ENCODE results near the gene MLLT1.

Gene MLLT1

DNA sequence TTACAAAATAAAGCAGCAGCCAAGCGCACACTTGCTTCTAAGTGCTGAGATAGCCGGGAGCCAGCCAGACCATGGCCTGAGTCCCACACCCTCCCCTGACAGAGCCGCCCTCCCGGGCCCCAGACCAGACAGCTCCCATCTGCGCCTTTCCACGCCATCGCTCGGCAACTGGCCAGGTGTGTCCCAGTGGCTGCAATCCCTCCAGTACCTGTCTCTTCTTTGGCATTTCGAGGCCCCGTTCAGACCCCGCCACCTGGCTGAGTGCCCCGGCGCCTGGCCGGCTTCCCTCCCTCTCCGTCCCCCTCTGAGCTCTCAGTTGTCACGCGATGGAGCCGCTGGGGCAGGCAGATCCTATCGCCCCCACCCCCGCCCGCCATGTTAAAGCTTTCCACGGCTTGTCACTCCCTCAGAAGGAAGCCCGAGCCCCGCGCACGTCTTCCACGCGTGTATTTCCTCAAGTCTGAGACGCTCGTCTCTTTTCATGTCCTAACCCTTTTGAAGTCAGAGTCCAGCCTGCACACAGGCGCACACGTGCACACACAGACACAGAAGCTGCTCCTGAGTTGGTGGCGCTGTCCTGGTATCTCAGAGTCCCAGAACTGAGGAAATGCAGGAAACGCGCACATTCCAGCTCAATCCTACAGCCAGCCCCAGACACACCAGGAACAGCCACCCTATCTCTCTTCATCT is 7.9 kb downstream of the MLLT1 start:
- no peaks in the 10 kb centered on the region for H3K9me2 ChIP-seq (replicated peaks; ENCODE audit: low read depth, low read length)
- H3K27me3 ChIP-seq (ENCODE audit: insufficient read depth, low read length, poor library complexity, severe bottlenecking), result no peaks in the 10 kb centered on the region
- TF ChIP-seq EZH2phosphoT487 (IDR thresholded peaks at IDR 0.05; ENCODE audit: borderline replicate concordance), result no peak
- TF ChIP-seq, protein P1, sequence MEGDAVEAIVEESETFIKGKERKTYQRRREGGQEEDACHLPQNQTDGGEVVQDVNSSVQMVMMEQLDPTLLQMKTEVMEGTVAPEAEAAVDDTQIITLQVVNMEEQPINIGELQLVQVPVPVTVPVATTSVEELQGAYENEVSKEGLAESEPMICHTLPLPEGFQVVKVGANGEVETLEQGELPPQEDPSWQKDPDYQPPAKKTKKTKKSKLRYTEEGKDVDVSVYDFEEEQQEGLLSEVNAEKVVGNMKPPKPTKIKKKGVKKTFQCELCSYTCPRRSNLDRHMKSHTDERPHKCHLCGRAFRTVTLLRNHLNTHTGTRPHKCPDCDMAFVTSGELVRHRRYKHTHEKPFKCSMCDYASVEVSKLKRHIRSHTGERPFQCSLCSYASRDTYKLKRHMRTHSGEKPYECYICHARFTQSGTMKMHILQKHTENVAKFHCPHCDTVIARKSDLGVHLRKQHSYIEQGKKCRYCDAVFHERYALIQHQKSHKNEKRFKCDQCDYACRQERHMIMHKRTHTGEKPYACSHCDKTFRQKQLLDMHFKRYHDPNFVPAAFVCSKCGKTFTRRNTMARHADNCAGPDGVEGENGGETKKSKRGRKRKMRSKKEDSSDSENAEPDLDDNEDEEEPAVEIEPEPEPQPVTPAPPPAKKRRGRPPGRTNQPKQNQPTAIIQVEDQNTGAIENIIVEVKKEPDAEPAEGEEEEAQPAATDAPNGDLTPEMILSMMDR (conservative IDR thresholded peaks at IDR 0.05; ENCODE audit: low read length), result no peak
- peaks cover 96% of the 10 kb centered on the region for H3K79me2 ChIP-seq (ENCODE audit: insufficient read depth, low read length)
- H3K4me1 ChIP-seq (ENCODE audit: insufficient read depth, low read length, poor library complexity, severe bottlenecking), result peaks cover 20% of the 10 kb centered on the region
- no peak overlapping the region for H3K4me3 ChIP-seq (ENCODE audit: low read length, poor library complexity, severe bottlenecking)
- H4K20me1 ChIP-seq (ENCODE audit: insufficient read depth, low read length, poor library complexity, severe bottlenecking), result peaks cover 52% of the 10 kb centered on the region
- peaks cover 35% of the 10 kb centered on the region; the same call in 1 of the 2 replicates for H3K36me3 ChIP-seq (ENCODE audit: insufficient read depth, low read length)
- H3F3A ChIP-seq (ENCODE audit: low read depth), result no peaks in the 10 kb centered on the region
- H2AFZ ChIP-seq (ENCODE audit: low read length), result no peak overlapping the region
- H3K9ac ChIP-seq (ENCODE audit: low read depth, low read length, poor library complexity, severe bottlenecking), result no peak overlapping the region
- no peaks in the 10 kb centered on the region for H3K9me3 ChIP-seq (ENCODE audit: insufficient read depth, low read depth, low read length)
- H3K4me2 ChIP-seq (ENCODE audit: low read depth, low read length, poor library complexity, severe bottlenecking), result no peak overlapping the region

DNA sequence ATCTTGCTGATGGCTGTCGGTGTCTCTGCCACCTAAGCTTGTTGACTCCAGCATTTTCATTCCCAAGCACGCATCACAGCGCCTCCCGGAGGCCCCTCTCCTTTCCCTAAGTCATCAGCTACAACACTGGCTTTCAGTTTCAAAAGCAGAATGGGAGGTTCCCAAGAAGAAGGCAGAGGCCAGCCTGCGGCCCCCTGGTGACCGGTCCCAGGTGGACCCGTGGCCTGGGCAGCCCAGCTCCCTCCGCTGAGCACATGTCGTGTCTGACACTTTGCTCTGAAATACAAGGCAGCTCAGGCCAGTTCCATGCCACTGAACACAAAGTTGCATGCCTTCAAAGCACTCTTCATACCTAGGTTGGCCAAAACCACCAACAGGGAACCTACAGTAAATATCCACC is 8.5 kb downstream of the MLLT1 start:
- no peak overlapping the region for H3K4me2 ChIP-seq (ENCODE audit: low read depth, low read length, poor library complexity, severe bottlenecking)
- TF ChIP-seq, protein P1 (conservative IDR thresholded peaks at IDR 0.05; ENCODE audit: low read length), result peak; percentile 28; the same call in 1 of the 2 replicates
- TF ChIP-seq EZH2phosphoT487 (IDR thresholded peaks at IDR 0.05; ENCODE audit: borderline replicate concordance), result no peak
- peaks cover 45% of the 10 kb centered on the region for H4K20me1 ChIP-seq (ENCODE audit: insufficient read depth, low read length, poor library complexity, severe bottlenecking)
- no peaks in the 10 kb centered on the region for H3F3A ChIP-seq (ENCODE audit: low read depth)
- no peaks in the 10 kb centered on the region for H3K27me3 ChIP-seq (ENCODE audit: insufficient read depth, low read length, poor library complexity, severe bottlenecking)
- H3K9me2 ChIP-seq (replicated peaks; ENCODE audit: low read depth, low read length), result no peaks in the 10 kb centered on the region
- H3K9ac ChIP-seq (ENCODE audit: low read depth, low read length, poor library complexity, severe bottlenecking), result no peak overlapping the region
- peaks cover 94% of the 10 kb centered on the region for H3K79me2 ChIP-seq (ENCODE audit: insufficient read depth, low read length)
- no peaks in the 10 kb centered on the region for H3K9me3 ChIP-seq (ENCODE audit: insufficient read depth, low read depth, low read length)
- H3K36me3 ChIP-seq (ENCODE audit: insufficient read depth, low read length), result peaks cover 39% of the 10 kb centered on the region; the same call in 1 of the 2 replicates
- H3K4me3 ChIP-seq (ENCODE audit: low read length, poor library complexity, severe bottlenecking), result no peak overlapping the region
- peaks cover 14% of the 10 kb centered on the region for H3K4me1 ChIP-seq (ENCODE audit: insufficient read depth, low read length, poor library complexity, severe bottlenecking)
- no peak overlapping the region for H2AFZ ChIP-seq (ENCODE audit: low read length)

DNA sequence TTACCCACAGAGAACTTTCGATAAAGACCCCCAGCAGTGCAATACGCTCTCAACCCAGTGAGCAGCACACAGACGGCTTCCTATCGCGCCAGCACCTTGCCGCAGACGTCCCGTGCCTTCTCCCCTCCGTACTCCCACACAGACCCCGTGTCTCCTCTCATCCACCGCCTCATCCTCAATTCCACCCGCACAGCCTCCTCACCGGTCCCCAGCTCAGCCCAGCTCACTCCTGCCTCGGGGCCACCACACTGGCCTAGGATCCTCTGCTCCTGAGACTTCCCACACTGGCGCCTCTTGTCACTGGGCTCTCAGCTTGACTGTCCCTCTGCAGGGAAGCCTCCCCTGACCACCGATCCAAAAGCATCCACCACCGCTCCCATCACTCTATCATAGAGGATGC is 9.0 kb downstream of the MLLT1 start:
- Histone ChIP-seq H3K79me2 (ENCODE audit: insufficient read depth, low read length) (peaks cover 90% of the 10 kb centered on the region), H3K9me3 (ENCODE audit: insufficient read depth, low read depth, low read length) (no peaks in the 10 kb centered on the region), H3K9me2 (replicated peaks; ENCODE audit: low read depth, low read length) (no peaks in the 10 kb centered on the region), H4K20me1 (ENCODE audit: insufficient read depth, low read length, poor library complexity, severe bottlenecking) (peaks cover 41% of the 10 kb centered on the region), H3K4me1 (ENCODE audit: insufficient read depth, low read length, poor library complexity, severe bottlenecking) (peaks cover 9% of the 10 kb centered on the region), H3F3A (ENCODE audit: low read depth) (no peaks in the 10 kb centered on the region), H3K27me3 (ENCODE audit: insufficient read depth, low read length, poor library complexity, severe bottlenecking) (no peaks in the 10 kb centered on the region), H3K9ac (ENCODE audit: low read depth, low read length, poor library complexity, severe bottlenecking) (no peak overlapping the region), H3K4me3 (ENCODE audit: low read length, poor library complexity, severe bottlenecking) (no peak overlapping the region), H3K36me3 (ENCODE audit: insufficient read depth, low read length) (peaks cover 43% of the 10 kb centered on the region; the same call in 1 of the 2 replicates), H2AFZ (ENCODE audit: low read length) (no peak overlapping the region), H3K4me2 (ENCODE audit: low read depth, low read length, poor library complexity, severe bottlenecking) (no peak overlapping the region)
- TF ChIP-seq EZH2phosphoT487 (IDR thresholded peaks at IDR 0.05; ENCODE audit: borderline replicate concordance), result no peak
- TF ChIP-seq, protein P1 (conservative IDR thresholded peaks at IDR 0.05; ENCODE audit: low read length), result no peak

Measured in Loucy (cell line).